ENCODE data around the gene FLT1.

Gene FLT1

DNA sequence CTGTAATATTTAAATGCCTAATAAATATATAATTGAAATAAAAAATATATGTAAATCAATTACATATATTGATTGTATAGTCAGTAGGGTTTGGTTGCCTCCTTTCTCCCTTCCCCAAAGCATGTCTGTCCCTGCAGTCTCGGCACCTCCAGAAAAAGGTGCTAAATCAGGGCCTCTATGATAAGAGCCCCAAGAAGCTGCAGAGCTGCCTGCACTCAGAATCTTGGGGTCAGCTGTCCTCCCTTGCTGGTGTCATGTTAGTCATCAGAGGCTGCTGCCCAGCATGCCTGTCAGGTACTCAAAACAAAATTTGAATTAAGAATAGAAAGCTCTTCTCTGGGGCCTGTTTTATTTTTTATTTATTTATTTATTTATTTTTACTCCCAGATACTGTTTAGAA, 9.8 kb downstream of the FLT1 start:
- DNase-seq, result no peak

- DNase-seq, result no peak
Observed at GRCh38 chr13:28483313-28483931, 11.5 kb downstream of the FLT1 start.

DNA sequence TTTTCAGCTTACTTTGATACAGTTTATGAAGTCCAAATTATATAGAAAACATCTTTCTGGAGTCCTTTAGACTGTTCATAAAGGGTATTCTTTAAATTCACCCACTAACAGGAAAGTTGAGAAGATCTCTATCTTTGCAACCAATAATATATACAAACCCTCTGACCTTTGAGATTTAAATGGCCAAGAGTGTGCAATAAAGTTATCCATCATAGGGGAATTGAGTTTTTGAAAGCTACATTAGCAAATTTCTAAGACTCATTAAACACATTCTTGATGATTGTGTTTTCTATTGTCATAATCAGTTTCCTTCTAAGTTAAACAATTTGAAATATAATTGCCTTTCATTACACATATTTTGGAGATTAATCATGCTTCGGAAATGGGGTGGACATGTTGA, 15.9 kb downstream of the FLT1 start:
- DNase-seq, result no peak

- DNase-seq, result no peak
Observed at GRCh38 chr13:28478127-28478526, 16.8 kb downstream of the FLT1 start.

GRCh38 chr13:28477709-28477973, 17.3 kb downstream of the FLT1 start:
- DNase-seq, result no peak

GRCh38 chr13:28476919-28477708, 17.8 kb downstream of the FLT1 start:
- no peak for DNase-seq

DNA sequence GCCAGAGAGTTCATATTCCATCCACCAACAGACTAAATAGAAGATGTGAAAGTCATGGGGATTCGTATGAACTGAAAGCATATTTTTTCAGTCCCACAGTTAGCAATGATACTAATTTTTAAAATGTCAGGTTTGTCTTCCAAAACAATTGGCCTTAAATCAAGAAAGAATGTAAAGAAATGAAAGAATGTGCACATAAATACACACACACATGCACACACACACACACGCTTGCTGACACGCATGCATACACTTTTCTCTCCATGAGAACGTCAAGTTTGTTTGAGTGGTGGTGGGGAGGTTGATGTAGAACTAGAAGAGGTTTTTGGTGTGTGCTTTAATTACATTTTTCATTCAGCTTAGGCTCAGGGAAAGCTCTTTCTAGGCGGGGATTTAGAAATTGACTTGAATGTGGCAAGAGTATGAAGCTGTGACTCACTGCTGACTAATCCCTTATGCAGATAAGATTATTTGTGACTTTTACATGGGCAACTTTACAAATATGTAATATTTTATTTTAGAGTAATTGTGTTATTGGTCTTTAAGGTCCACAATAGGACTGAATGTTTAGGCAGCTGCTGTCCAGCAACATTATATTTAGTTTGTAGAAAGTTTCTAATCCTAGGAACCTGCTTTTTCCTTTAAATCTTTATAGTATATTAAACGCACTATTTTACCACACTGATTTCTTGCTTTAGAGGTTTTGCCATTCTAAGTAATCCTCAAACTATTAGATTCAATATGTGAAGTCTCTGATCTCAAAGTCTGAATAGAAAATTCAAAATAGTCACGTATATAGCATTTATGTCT, 18.8 kb downstream of the FLT1 start:
- DNase-seq, result no peak

- no peak for DNase-seq
Observed at GRCh38 chr13:28474491-28475134, 20.3 kb downstream of the FLT1 start.

GRCh38 chr13:28473044-28473443, 21.9 kb downstream of the FLT1 start:
- no peak for DNase-seq

DNA sequence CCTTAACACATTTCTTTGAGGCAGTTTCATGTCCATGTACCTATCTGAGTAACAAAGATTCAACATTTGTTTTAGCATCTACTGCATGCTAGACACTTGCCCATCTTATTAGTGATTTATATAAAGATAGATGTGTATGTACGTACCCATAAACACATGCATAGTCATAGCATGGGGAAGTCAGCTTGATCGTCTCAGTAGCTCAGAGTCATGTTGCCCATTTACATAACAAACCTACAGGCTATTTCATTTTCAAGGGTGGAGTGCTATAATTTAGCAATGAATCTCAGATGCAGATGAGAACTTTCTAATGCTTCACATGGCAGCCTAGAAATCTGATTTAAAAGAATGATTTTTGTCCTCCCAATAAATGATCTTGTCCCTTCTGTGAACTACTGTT, 23.5 kb downstream of the FLT1 start:
- no peak for DNase-seq

DNA sequence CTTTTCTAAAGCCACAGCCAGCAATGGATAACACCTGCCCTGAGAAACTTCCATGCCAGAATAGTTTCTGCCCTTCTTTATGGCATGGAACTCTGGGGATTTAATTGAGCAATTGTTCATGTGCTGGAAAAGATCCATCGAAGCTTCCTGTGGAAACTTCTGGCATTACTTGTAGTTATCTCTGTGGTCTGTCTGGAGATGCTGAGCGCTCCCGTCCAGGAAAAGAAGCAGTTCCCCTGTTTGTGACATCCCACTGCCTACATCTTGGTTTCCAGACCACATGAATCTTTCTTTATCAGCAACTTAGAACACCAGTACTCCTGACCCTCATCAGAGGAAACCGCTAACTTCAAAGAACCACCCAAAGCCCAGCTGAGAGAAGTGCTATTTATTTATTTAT, 24.6 kb downstream of the FLT1 start:
- no peak for DNase-seq

DNA sequence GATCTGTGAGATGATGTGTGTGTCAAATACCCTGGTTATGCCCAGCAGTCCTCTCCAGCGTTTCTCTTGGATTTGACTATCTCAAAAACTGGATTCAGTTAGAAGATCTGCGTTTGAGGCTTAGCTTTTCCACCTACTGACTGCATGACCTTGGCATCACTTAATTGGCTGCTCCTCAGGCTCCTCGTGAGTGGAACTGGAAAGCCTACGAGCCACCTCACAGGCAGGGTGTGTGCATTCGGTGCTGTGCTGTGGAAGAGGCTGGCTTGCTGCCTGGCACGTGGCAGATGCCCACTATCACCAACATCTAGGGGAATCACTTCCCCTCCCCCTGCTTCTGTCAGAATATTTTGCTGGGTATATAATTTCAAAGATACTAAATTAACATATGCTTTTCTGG, 25.6 kb downstream of the FLT1 start:
- DNase-seq, result no peak

- no peak for DNase-seq
Observed at GRCh38 chr13:28468023-28468915, 26.7 kb downstream of the FLT1 start.

GRCh38 chr13:28467034-28467433, 27.9 kb downstream of the FLT1 start:
- no peak for DNase-seq

- no peak for DNase-seq
Observed at GRCh38 chr13:28466151-28466550, 28.8 kb downstream of the FLT1 start.

GRCh38 chr13:28464861-28465460, 30.0 kb downstream of the FLT1 start:
- no peak for DNase-seq

DNA sequence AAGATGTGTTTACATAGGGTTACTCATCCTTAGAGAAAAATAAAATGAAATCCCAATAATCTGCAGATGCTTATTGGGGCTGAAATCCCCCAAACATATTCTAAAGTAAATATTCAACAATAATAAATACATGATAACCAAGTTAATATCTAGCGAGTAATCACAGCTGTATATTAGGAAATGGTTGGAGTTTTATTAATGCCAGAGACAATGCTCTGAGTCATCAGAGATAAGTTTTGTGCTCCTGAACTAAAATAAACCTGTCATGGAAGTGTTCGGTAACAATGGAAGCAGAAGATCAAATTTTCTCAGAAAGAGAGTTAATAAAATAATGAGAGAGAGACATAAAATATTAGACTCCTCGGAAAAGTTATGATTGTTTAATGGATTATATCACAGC, 31.4 kb downstream of the FLT1 start:
- DNase-seq, result no peak

DNA sequence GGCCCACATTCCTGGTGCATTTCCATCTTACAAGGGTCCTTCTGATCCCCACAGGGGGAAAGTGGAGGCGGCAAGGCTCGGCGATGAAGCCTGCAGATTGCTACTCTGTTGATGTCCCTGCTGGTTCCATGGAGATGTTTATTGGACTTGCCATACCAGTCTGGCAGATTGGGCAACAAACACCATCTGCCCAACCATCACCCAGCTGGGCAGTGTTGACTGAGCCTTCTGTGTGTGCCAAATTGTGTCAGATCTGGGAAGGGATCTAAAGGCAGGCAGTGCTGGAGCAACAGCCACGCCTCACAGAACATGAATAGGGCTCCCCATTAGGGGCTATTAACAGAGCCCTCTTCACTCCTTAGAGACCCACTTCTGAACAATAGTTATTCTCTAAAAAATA, 35.0 kb downstream of the FLT1 start:
- no peak for DNase-seq

DNA sequence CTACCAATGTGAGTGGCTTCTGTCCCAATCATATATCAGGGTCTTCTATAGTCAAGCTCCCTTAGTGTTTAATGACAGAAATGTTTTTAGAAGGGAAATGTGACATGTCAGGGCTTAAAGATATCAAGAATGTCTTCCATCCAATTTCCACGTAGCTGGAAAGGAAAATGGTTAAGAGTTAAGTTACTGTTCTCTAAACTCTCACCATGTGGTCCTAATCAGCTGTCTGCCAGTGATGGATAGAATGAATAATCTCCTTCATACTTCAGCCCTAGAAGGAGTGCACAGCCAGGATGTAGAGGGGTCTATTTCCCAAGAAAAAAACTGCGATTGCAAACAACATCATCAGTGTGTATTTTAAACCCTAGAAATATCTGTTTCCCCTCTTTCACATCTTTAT, 36.3 kb downstream of the FLT1 start:
- no peak for DNase-seq

- no peak for DNase-seq
Observed at GRCh38 chr13:28458051-28458450, 36.9 kb downstream of the FLT1 start.

DNA sequence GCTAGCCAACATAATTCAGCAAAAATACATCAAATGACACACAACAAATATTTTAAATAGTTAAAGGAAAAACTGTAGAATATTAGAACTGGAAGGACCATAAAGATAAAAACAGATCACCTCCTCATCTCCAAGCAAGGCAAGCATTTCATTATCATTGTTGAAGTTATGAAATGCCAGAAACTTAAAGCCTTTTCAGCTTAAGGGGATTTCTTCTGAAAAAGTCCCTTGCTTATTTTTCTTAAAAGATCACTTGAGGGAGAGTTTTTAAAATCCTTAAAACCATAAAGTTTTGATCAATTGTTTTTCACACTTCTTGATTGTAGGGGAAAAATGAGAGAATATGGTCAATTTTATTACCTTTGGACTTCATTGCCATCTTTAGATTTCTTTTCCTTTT, 37.4 kb downstream of the FLT1 start:
- no peak for DNase-seq

GRCh38 chr13:28455580-28456194, 39.2 kb downstream of the FLT1 start:
- no peak for DNase-seq
